ENCODE results near the gene POU2F2. TPM values are rescaled to one million over a fixed set of nuclear protein-coding genes. Genes with fewer than 3 reads are reported as not detected.

POU2F2 gene
- total RNA-seq, 1 experiment from 2014 or later: 2.9 TPM

- no peak for DNase-seq
- Histone ChIP-seq H4K20me1 (ENCODE audit: insufficient read depth) (no peaks in the 10 kb centered on the region), H3K9me3 (ENCODE audit: insufficient read depth, low read depth) (no peaks in the 10 kb centered on the region), H2AFZ (no peak overlapping the region), H3K36me3 (ENCODE audit: low read depth) (no peaks in the 10 kb centered on the region), H3K4me3 (no peak overlapping the region), H3K79me2 (ENCODE audit: low read depth) (no peaks in the 10 kb centered on the region), H3K4me1 (replicated peaks; ENCODE audit: insufficient read depth) (no peaks in the 10 kb centered on the region), H3K9me2 (ENCODE audit: insufficient read depth) (no peaks in the 10 kb centered on the region), H3K4me2 (no peak overlapping the region), H3K27ac (no peak overlapping the region), H3F3A (ENCODE audit: insufficient read depth, low read depth) (no peaks in the 10 kb centered on the region), H3K27me3 (ENCODE audit: insufficient read depth, low read depth) (peaks cover 6% of the 10 kb centered on the region; the same call in 1 of the 2 replicates)
- CTCF ChIA-PET: no interaction called here
- BruUV-seq (replicated peaks): no TSS peak
- intact Hi-C loops (cut with micrococcal nuclease; ENCODE audit: unreplicated experiment): loop anchor here (5.0 kb wide), 1 partner anchor 93 kb away; the partner anchor contains the start of gene ZNF526
- no peak for TF ChIP-seq CTCF (conservative IDR thresholded peaks at IDR 0.05)
- TF ChIP-seq EZH2 (IDR thresholded peaks at IDR 0.05; ENCODE audit: low read depth): no peak
- POLR2A ChIA-PET (ENCODE audit: unreplicated experiment): no interaction called here
Observed at GRCh38 chr19:42129399-42130253, 2.6 kb downstream of the POU2F2 start.

- Histone ChIP-seq H3K4me3 (no peak overlapping the region), H3K27me3 (ENCODE audit: insufficient read depth, low read depth) (no peaks in the 10 kb centered on the region), H3K27ac (no peak overlapping the region), H3K36me3 (ENCODE audit: low read depth) (no peaks in the 10 kb centered on the region), H4K20me1 (ENCODE audit: insufficient read depth) (no peaks in the 10 kb centered on the region), H3K9me2 (ENCODE audit: insufficient read depth) (no peaks in the 10 kb centered on the region), H3K4me1 (replicated peaks; ENCODE audit: insufficient read depth) (peaks cover 12% of the 10 kb centered on the region), H3K4me2 (no peak overlapping the region), H3K79me2 (ENCODE audit: low read depth) (no peaks in the 10 kb centered on the region), H2AFZ (no peak overlapping the region), H3F3A (ENCODE audit: insufficient read depth, low read depth) (no peaks in the 10 kb centered on the region), H3K9me3 (ENCODE audit: insufficient read depth, low read depth) (no peaks in the 10 kb centered on the region)
- TF ChIP-seq CTCF (conservative IDR thresholded peaks at IDR 0.05) (no peak), EZH2 (IDR thresholded peaks at IDR 0.05; ENCODE audit: low read depth) (no peak)
- BruUV-seq (replicated peaks): no TSS peak
- POLR2A ChIA-PET (ENCODE audit: unreplicated experiment): interaction anchor here (0.6 kb wide), 1 partner anchor 34 kb away, joined by 3 read pairs; no protein-coding TSS in a partner anchor
- intact Hi-C loops (cut with micrococcal nuclease; ENCODE audit: unreplicated experiment): no loop called here
- DNase-seq: no peak
- CTCF ChIA-PET: no interaction called here
Observed at GRCh38 chr19:42126574-42126973, 5.7 kb downstream of the POU2F2 start.

GRCh38 chr19:42125536-42125935 is 6.7 kb downstream of the POU2F2 start:
- Histone ChIP-seq H3K4me1 (replicated peaks; ENCODE audit: insufficient read depth) (peaks cover 21% of the 10 kb centered on the region), H4K20me1 (ENCODE audit: insufficient read depth) (no peaks in the 10 kb centered on the region), H3K4me2 (no peak overlapping the region), H3K9me3 (ENCODE audit: insufficient read depth, low read depth) (no peaks in the 10 kb centered on the region), H3K27me3 (ENCODE audit: insufficient read depth, low read depth) (no peaks in the 10 kb centered on the region), H3K36me3 (ENCODE audit: low read depth) (no peaks in the 10 kb centered on the region), H3K9me2 (ENCODE audit: insufficient read depth) (no peaks in the 10 kb centered on the region), H3K4me3 (no peak overlapping the region), H2AFZ (no peak overlapping the region), H3K27ac (no peak overlapping the region), H3F3A (ENCODE audit: insufficient read depth, low read depth) (0 out of 2 replicates have a peak, but pooled peaks cover 2% of the 10 kb centered on the region), H3K79me2 (ENCODE audit: low read depth) (no peaks in the 10 kb centered on the region)
- TF ChIP-seq CTCF (conservative IDR thresholded peaks at IDR 0.05): no peak
- TF ChIP-seq EZH2 (IDR thresholded peaks at IDR 0.05; ENCODE audit: low read depth): no peak
- POLR2A ChIA-PET (ENCODE audit: unreplicated experiment): interaction anchor here (0.6 kb wide), 1 partner anchor 271 kb away, joined by 5 read pairs; no protein-coding TSS in a partner anchor
- CTCF ChIA-PET: interaction anchor here (0.6 kb wide), 1 partner anchor 17 kb away, joined by 4 read pairs; no protein-coding TSS in a partner anchor
- BruUV-seq (replicated peaks): no TSS peak
- intact Hi-C loops (cut with micrococcal nuclease; ENCODE audit: unreplicated experiment): no loop called here
- no peak for DNase-seq
